ELR (cell line): ENCODE data around the gene RARB.

Experiments used
- DNase-seq: peaks from one replicate; pipeline ENCODE4 v3.0.0-alpha.2; 2015; ENCODE audit warnings: low read depth

RARB gene

GRCh38 chr3:25427942-25428788, at the start of gene RARB:
RARB (plus strand) TSS chr3:25428263; CDS start chr3:25428732, 469 bp downstream.
- DNase-seq: peak; percentile 62

GRCh38 chr3:25378786-25379311, 49.2 kb upstream of the RARB start:
- DNase-seq: no peak

GRCh38 chr3:25380222-25380739, 47.8 kb upstream of the RARB start:
- DNase-seq: no peak

GRCh38 chr3:25381083-25381482, 47.0 kb upstream of the RARB start:
- DNase-seq: no peak

- DNase-seq: no peak
Observed at GRCh38 chr3:25384471-25384870, 43.6 kb upstream of the RARB start.

- DNase-seq: no peak
Observed at GRCh38 chr3:25385807-25386460, 42.1 kb upstream of the RARB start.

- DNase-seq: no peak
Observed at GRCh38 chr3:25386686-25387255, 41.3 kb upstream of the RARB start.

- DNase-seq: no peak
Observed at GRCh38 chr3:25390605-25391004, 37.5 kb upstream of the RARB start.

- DNase-seq: no peak
Observed at GRCh38 chr3:25396251-25396650, 31.8 kb upstream of the RARB start.

- no peak for DNase-seq
Observed at GRCh38 chr3:25396686-25397085, 31.4 kb upstream of the RARB start.

GRCh38 chr3:25397150-25397549, 30.9 kb upstream of the RARB start:
- no peak for DNase-seq

- DNase-seq: no peak
Observed at GRCh38 chr3:25400587-25400986, 27.5 kb upstream of the RARB start.

GRCh38 chr3:25403968-25404367, 24.1 kb upstream of the RARB start:
- DNase-seq: no peak

- no peak for DNase-seq
Observed at GRCh38 chr3:25404569-25404968, 23.5 kb upstream of the RARB start.

- DNase-seq: no peak
Observed at GRCh38 chr3:25405335-25405734, 22.7 kb upstream of the RARB start.

GRCh38 chr3:25410703-25411102, 17.4 kb upstream of the RARB start:
- DNase-seq: no peak

- peak; percentile 6 for DNase-seq
Observed at GRCh38 chr3:25412269-25412668, 15.8 kb upstream of the RARB start.

- no peak for DNase-seq
Observed at GRCh38 chr3:25416176-25416575, 11.9 kb upstream of the RARB start.

- no peak for DNase-seq
Observed at GRCh38 chr3:25418596-25418995, 9.5 kb upstream of the RARB start.

- no peak for DNase-seq
Observed at GRCh38 chr3:25419251-25419650, 8.8 kb upstream of the RARB start.

- no peak for DNase-seq
Observed at GRCh38 chr3:25420147-25420546, 7.9 kb upstream of the RARB start.

- peak; percentile 36 for DNase-seq
Observed at GRCh38 chr3:25420885-25421284, 7.2 kb upstream of the RARB start.

- no peak for DNase-seq
Observed at GRCh38 chr3:25421747-25422146, 6.3 kb upstream of the RARB start.
